Neural cell (in vitro differentiated cells): Measurements from ENCODE around the gene INTS11. TPM values are rescaled to one million over a fixed set of nuclear protein-coding genes. Genes with fewer than 3 reads are reported as not detected.

ENCODE experiments used
- H2AFZ ChIP-seq: fragments of 200-600, 300-800 bp; sonication (generic), shearing (Covaris generic); 2 replicates; pipeline ENCODE4 v1.6.0; 2014; ENCODE audit warnings: low read depth, mild to moderate bottlenecking, antibody characterized with exemption, low read length, moderate library complexity
- H3F3A ChIP-seq: fragments of 200-600 bp; shearing (Covaris generic); 2 replicates; pipeline ENCODE4 v1.6.1; 2016; ENCODE audit warnings: mild to moderate bottlenecking, moderate library complexity, mixed read lengths, antibody characterized with exemption, low read length; ENCODE audit not compliant: insufficient read depth, poor library complexity, severe bottlenecking
- H3K27ac ChIP-seq: fragments of 200-600, 300-800 bp; sonication (generic), shearing (Covaris generic); 2 replicates; pipeline ENCODE4 v1.5.1; 2014; ENCODE audit warnings: mild to moderate bottlenecking, low read length, moderate library complexity
- H3K27me3 ChIP-seq: fragments of 300-800, 200-600 bp; sonication (generic), shearing (Covaris generic); 2 replicates; pipeline ENCODE4 v1.6.0; 2014; ENCODE audit warnings: mild to moderate bottlenecking, low read depth, low read length, moderate library complexity; ENCODE audit not compliant: insufficient read depth
- H3K36me3 ChIP-seq: fragments of 300-800, 200-600 bp; sonication (generic), shearing (Covaris generic); 2 replicates; pipeline ENCODE4 v1.5.1; 2014; ENCODE audit warnings: mild to moderate bottlenecking, antibody characterized with exemption, low read length, moderate library complexity; ENCODE audit not compliant: insufficient read depth
- H3K4me2 ChIP-seq: fragments of 300-800, 200-600 bp; sonication (generic), shearing (Covaris generic); 2 replicates; pipeline ENCODE4 v1.6.0; 2014; ENCODE audit warnings: mild to moderate bottlenecking, low read length
- H3K4me3 ChIP-seq: fragments of 300-800, 200-600 bp; sonication (generic), shearing (Covaris generic); 2 replicates; pipeline ENCODE4 v1.5.1; 2014; ENCODE audit warnings: mild to moderate bottlenecking, low read length, moderate library complexity
- H3K79me2 ChIP-seq: fragments of 200-600 bp; shearing (Covaris generic); replicated peaks from 2 replicates; pipeline ENCODE4 v1.6.0; 2014; ENCODE audit warnings: mild to moderate bottlenecking, low read length, moderate library complexity; ENCODE audit not compliant: insufficient read depth
- H3K9ac ChIP-seq: fragments of 300-800, 200-600 bp; sonication (generic), shearing (Covaris generic); 2 replicates; pipeline ENCODE4 v1.6.1; 2016; ENCODE audit warnings: mild to moderate bottlenecking, low read length, mixed read lengths
- H3K9me2 ChIP-seq: fragments of 200-600 bp; shearing (Covaris generic); 2 replicates; pipeline ENCODE4 v1.6.1; 2016; ENCODE audit warnings: mild to moderate bottlenecking, low read length, mixed read lengths; ENCODE audit not compliant: insufficient read depth
- H3K9me3 ChIP-seq: fragments of 200-600, 300-800 bp; sonication (generic), shearing (Covaris generic); 2 replicates; pipeline ENCODE4 v1.6.1; 2016; ENCODE audit warnings: mild to moderate bottlenecking, mixed run types, low read length, moderate library complexity, mixed read lengths
- H4K20me1 ChIP-seq: fragments of 200-600 bp; shearing (Covaris generic); 2 replicates; pipeline ENCODE4 v1.6.1; 2016; ENCODE audit warnings: mild to moderate bottlenecking, mixed run types; ENCODE audit not compliant: insufficient read depth
- CTCF ChIP-seq: fragments of 450-650 bp; IDR thresholded peaks from 2 replicates; pipeline ENCODE4 v1.5.1; 2014; ENCODE audit warnings: antibody characterized with exemption, mild to moderate bottlenecking, moderate library complexity; ENCODE audit not compliant: poor library complexity, severe bottlenecking
- EP300 ChIP-seq: fragments of 450-650 bp; conservative IDR thresholded peaks from 2 replicates; pipeline ENCODE4 v1.6.1; 2014; ENCODE audit warnings: antibody characterized with exemption, mild to moderate bottlenecking, moderate library complexity; ENCODE audit not compliant: poor library complexity, severe bottlenecking
- EZH2 ChIP-seq: fragments of 200-600, 300-800 bp; shearing (Covaris generic), sonication (generic); IDR thresholded peaks from 2 replicates; pipeline ENCODE4 v1.6.1; 2014; ENCODE audit warnings: antibody characterized with exemption, low read length, borderline replicate concordance, mild to moderate bottlenecking; ENCODE audit not compliant: insufficient read depth, poor library complexity, severe bottlenecking
- MXI1 ChIP-seq: fragments of 450-650 bp; conservative IDR thresholded peaks from 2 replicates; pipeline ENCODE4 v1.6.1; 2014; ENCODE audit warnings: antibody characterized with exemption, mild to moderate bottlenecking; ENCODE audit not compliant: poor library complexity, severe bottlenecking
- POLR2AphosphoS5 ChIP-seq: IDR thresholded peaks from 2 replicates; pipeline ENCODE4 v1.6.1; 2012
- RAD21 ChIP-seq: fragments of 450-650 bp; conservative IDR thresholded peaks from 2 replicates; pipeline ENCODE4 v1.6.1; 2014; ENCODE audit warnings: antibody characterized with exemption, mild to moderate bottlenecking, moderate library complexity
- REST ChIP-seq: IDR thresholded peaks from 2 replicates; pipeline ENCODE4 v1.6.1; 2012; ENCODE audit warnings: borderline replicate concordance
- SMC3 ChIP-seq: fragments of 450-650 bp; conservative IDR thresholded peaks from 2 replicates; pipeline ENCODE4 v1.6.1; 2014; ENCODE audit warnings: antibody characterized with exemption, mild to moderate bottlenecking, moderate library complexity; ENCODE audit not compliant: poor library complexity
- TAF1 ChIP-seq: IDR thresholded peaks from 2 replicates; pipeline ENCODE4 v1.6.1; 2012; ENCODE audit warnings: low read depth
- polyA plus RNA-seq: library from polyadenylated mRNA; depleted of rRNA; stranded (reverse); fragments of >200 nt; gene quantifications from 2 replicates; pipeline ENCODE4 v1.2.3, GENCODE V29; 2014

Gene INTS11
- polyA plus RNA-seq, 1 donor from 2014 or later, result 131 TPM

GRCh38 chr1:1373051-1373814 lies 48.8 kb upstream of the INTS11 start:
- H3K4me3 ChIP-seq, result peak overlapping the region; percentile 98
- no peak overlapping the region for H3K9ac ChIP-seq
- no peaks in the 10 kb centered on the region for H3F3A ChIP-seq
- H3K27ac ChIP-seq, result no peak overlapping the region
- H3K4me2 ChIP-seq, result no peak overlapping the region
- TF ChIP-seq MXI1, result no peak
- TF ChIP-seq SMC3, result no peak
- TF ChIP-seq RAD21, result no peak
- TF ChIP-seq POLR2AphosphoS5, result no peak
- TF ChIP-seq TAF1, result no peak
- TF ChIP-seq CTCF, result no peak
- no peak for TF ChIP-seq EP300
- no peak for TF ChIP-seq EZH2
- TF ChIP-seq REST, result no peak
- no peaks in the 10 kb centered on the region for H3K79me2 ChIP-seq
- no peaks in the 10 kb centered on the region for H3K9me2 ChIP-seq
- no peaks in the 10 kb centered on the region for H3K9me3 ChIP-seq
- no peak overlapping the region for H2AFZ ChIP-seq
- no peaks in the 10 kb centered on the region for H4K20me1 ChIP-seq
- no peaks in the 10 kb centered on the region for H3K27me3 ChIP-seq
- no peaks in the 10 kb centered on the region for H3K36me3 ChIP-seq

- H3K27ac ChIP-seq, result no peak overlapping the region
- no peaks in the 10 kb centered on the region for H3K36me3 ChIP-seq
- no peak overlapping the region for H3K4me2 ChIP-seq
- no peaks in the 10 kb centered on the region for H3K27me3 ChIP-seq
- no peak overlapping the region for H3K9ac ChIP-seq
- no peaks in the 10 kb centered on the region for H3K9me3 ChIP-seq
- no peaks in the 10 kb centered on the region for H3F3A ChIP-seq
- H3K79me2 ChIP-seq, result no peaks in the 10 kb centered on the region
- no peak overlapping the region for H2AFZ ChIP-seq
- no peaks in the 10 kb centered on the region for H3K9me2 ChIP-seq
- TF ChIP-seq RAD21 (peak; percentile 59), REST (no peak), CTCF (peak; percentile 79), EP300 (no peak), SMC3 (peak; percentile 73)
- H3K4me3 ChIP-seq, result no peak overlapping the region
- no peaks in the 10 kb centered on the region for H4K20me1 ChIP-seq
Observed at GRCh38 chr1:1371746-1372711, 47.6 kb upstream of the INTS11 start.
